Erythroblast (primary cell): ENCODE results near the gene SLC25A47.

Experiments used
- GATA1 ChIP-seq: IDR thresholded peaks from 2 replicates; pipeline ENCODE4 v1.6.1; 2011; ENCODE audit warnings: low read depth, mild to moderate bottlenecking, control low read depth, low read length, moderate library complexity
- POLR2A ChIP-seq: IDR thresholded peaks from 2 replicates; pipeline ENCODE4 v1.6.1; 2011; ENCODE audit warnings: mild to moderate bottlenecking, low read length

- TF ChIP-seq POLR2A, result no peak
- TF ChIP-seq GATA1, result no peak
These were observed 39.9 kb downstream of the SLC25A47 start for GRCh38 chr14:100363053-100363452.
